IMR-90 (cell line): ENCODE data around the gene FOXN3. TPM values are rescaled to one million over a fixed set of nuclear protein-coding genes. Genes with fewer than 3 reads are reported as not detected.
A peak's percentile ranks its signal among the peaks of the same experiment; 100 is the strongest.

ENCODE experiments used
- ATAC-seq: fragments of 200-7000 bp; cut with Tn5 transposase; 2 replicates; pipeline ENCODE4 v1.9.1; 2020; ENCODE audit warnings: low read depth, mild to moderate bottlenecking, moderate library complexity
- BruUV-seq: library from RNA; stranded (reverse); fragments of 400-500 nt; replicated peaks from 2 replicates; lab custom pipeline; 2021; lab: Mats Ljungman, UMichigan
- CTCF ChIA-PET: fragments of 300-600 bp; formaldehyde crosslinking; extraction: SDS; loops from one replicate; lab custom pipeline; 2021; ENCODE audit warnings: antibody characterized with exemption; lab: Yijun Ruan, JAX
- POLR2A ChIA-PET: fragments of 300-600 bp; sonication (Branson Sonifier 250); formaldehyde crosslinking; loops from one replicate; lab custom pipeline; 2022; ENCODE audit warnings: antibody characterized with exemption; ENCODE audit not compliant: unreplicated experiment; lab: Charles Lee
- DNase-seq: peaks from one replicate; pipeline ENCODE4 v3.0.0; 2013
- H2AFZ ChIP-seq: replicated peaks from 2 replicates; pipeline ENCODE3; 2013; ENCODE audit warnings: low read length, mild to moderate bottlenecking; ENCODE audit not compliant: poor library complexity
- H2AK5ac ChIP-seq: 2 replicates; pipeline ENCODE4 v1.6.1; 2013; ENCODE audit warnings: low read depth, low read length, inconsistent platforms
- H2AK9ac ChIP-seq: replicated peaks from 2 replicates; pipeline ENCODE3; 2013; ENCODE audit warnings: mild to moderate bottlenecking, low read depth, low read length, moderate library complexity; ENCODE audit not compliant: poor library complexity
- H2BK120ac ChIP-seq: 2 replicates; pipeline ENCODE4 v1.6.1; 2013; ENCODE audit warnings: low read depth, low read length, inconsistent platforms
- H2BK15ac ChIP-seq: 3 replicates; pipeline ENCODE4 v1.6.1; 2013; ENCODE audit warnings: low read depth, low read length, inconsistent platforms
- H2BK20ac ChIP-seq: 2 replicates; pipeline ENCODE4 v1.6.1; 2013; ENCODE audit warnings: low read depth, mild to moderate bottlenecking, inconsistent platforms, low read length, moderate library complexity
- H2BK5ac ChIP-seq: 2 replicates; pipeline ENCODE4 v1.6.1; 2013; ENCODE audit warnings: mild to moderate bottlenecking, low read depth, low read length, inconsistent platforms; ENCODE audit not compliant: poor library complexity, severe bottlenecking
- H3K14ac ChIP-seq: replicated peaks from 2 replicates; pipeline ENCODE4 v1.6.1; 2013; ENCODE audit warnings: low read depth, low read length, inconsistent platforms
- H3K18ac ChIP-seq: 2 replicates; pipeline ENCODE4 v1.6.1; 2013; ENCODE audit warnings: low read depth, low read length, control low read depth
- H3K23ac ChIP-seq: 2 replicates; pipeline ENCODE4 v1.6.1; 2013; ENCODE audit warnings: low read depth, low read length, inconsistent platforms
- H3K27ac ChIP-seq: 2 replicates; pipeline ENCODE4 v1.5.1; 2013; ENCODE audit warnings: mild to moderate bottlenecking, control low read depth, low read length; ENCODE audit not compliant: insufficient read depth
- H3K27me3 ChIP-seq: 2 replicates; pipeline ENCODE4 v1.6.1; 2013; ENCODE audit warnings: low read length; ENCODE audit not compliant: control insufficient read depth, insufficient read depth
- H3K36me3 ChIP-seq: 2 replicates; pipeline ENCODE4 v1.6.1; 2013; ENCODE audit warnings: low read length, mixed read lengths; ENCODE audit not compliant: control insufficient read depth, insufficient read depth
- H3K4ac ChIP-seq: 2 replicates; pipeline ENCODE4 v1.6.1; 2013; ENCODE audit warnings: low read depth, low read length, inconsistent platforms
- H3K4me1 ChIP-seq: 2 replicates; pipeline ENCODE4 v1.6.1; 2013; ENCODE audit warnings: low read length, mixed read lengths; ENCODE audit not compliant: control insufficient read depth, insufficient read depth
- H3K4me2 ChIP-seq: 2 replicates; pipeline ENCODE4 v1.6.1; 2013; ENCODE audit warnings: low read depth, mild to moderate bottlenecking, control low read depth, low read length, moderate library complexity
- H3K4me3 ChIP-seq: 2 replicates; pipeline ENCODE4 v1.5.1; 2013; ENCODE audit warnings: low read depth, mild to moderate bottlenecking, control low read depth, low read length, moderate library complexity; ENCODE audit not compliant: insufficient read depth
- H3K56ac ChIP-seq: 2 replicates; pipeline ENCODE4 v1.6.1; 2013; ENCODE audit warnings: low read length, inconsistent platforms; ENCODE audit not compliant: insufficient read depth; ENCODE audit errors: extremely low read depth
- H3K79me1 ChIP-seq, 2 experiments: 2 replicates each; pipeline ENCODE4 v1.6.1; 2013; ENCODE audit warnings: low read length in 2 of 2, inconsistent platforms in 1 of 2, low read depth in 1 of 2
- H3K9ac ChIP-seq: 2 replicates; pipeline ENCODE4 v1.6.1; 2013; ENCODE audit warnings: low read depth, low read length, control low read depth
- H3K9me1 ChIP-seq: 2 replicates; pipeline ENCODE4 v1.6.1; 2013; ENCODE audit warnings: low read length, inconsistent platforms; ENCODE audit not compliant: insufficient read depth
- H3K9me3 ChIP-seq: 2 replicates; pipeline ENCODE4 v1.6.1; 2013; ENCODE audit warnings: low read length; ENCODE audit not compliant: control insufficient read depth, insufficient read depth
- H4K20me1 ChIP-seq: 2 replicates; pipeline ENCODE4 v1.6.1; 2013; ENCODE audit warnings: low read length, inconsistent platforms; ENCODE audit not compliant: insufficient read depth
- H4K5ac ChIP-seq: 2 replicates; pipeline ENCODE4 v1.6.1; 2013; ENCODE audit warnings: mild to moderate bottlenecking, low read depth, low read length, control low read depth
- H4K8ac ChIP-seq, 2 experiments: 2 replicates each; pipeline ENCODE4 v1.6.1; 2013; ENCODE audit warnings: low read depth in 2 of 2, low read length in 2 of 2, control low read depth in 1 of 2, inconsistent platforms in 1 of 2
- H4K91ac ChIP-seq: 2 replicates; pipeline ENCODE4 v1.6.1; 2013; ENCODE audit warnings: low read depth, low read length, inconsistent platforms; ENCODE audit not compliant: insufficient read depth
- CEBPB ChIP-seq: IDR thresholded peaks from 2 replicates; pipeline ENCODE4 v1.6.1; 2012; ENCODE audit warnings: low read depth, low read length, improper control_type of control experiment
- FOS ChIP-seq: fragments of 150-350 bp; IDR thresholded peaks from 2 replicates; pipeline ENCODE4 v1.6.1; 2016; ENCODE audit warnings: low read depth, low read length
- MXI1 ChIP-seq: IDR thresholded peaks from 2 replicates; pipeline ENCODE4 v1.6.1; 2012; ENCODE audit warnings: low read depth, mild to moderate bottlenecking, low read length, moderate library complexity, borderline replicate concordance
- NFE2L2 ChIP-seq: fragments of 150-350 bp; IDR thresholded peaks from 2 replicates; pipeline ENCODE4 v1.6.1; 2016; ENCODE audit warnings: low read depth, mild to moderate bottlenecking, low read length
- POLR2A ChIP-seq: IDR thresholded peaks from 2 replicates; pipeline ENCODE4 v1.6.1; 2012; ENCODE audit warnings: mild to moderate bottlenecking, low read depth, low read length
- USF2 ChIP-seq: fragments of 150-350 bp; IDR thresholded peaks from 2 replicates; pipeline ENCODE4 v1.6.1; 2017; ENCODE audit warnings: mild to moderate bottlenecking, antibody characterized with exemption, low read length, low read depth
- WGBS, 2 experiments: methylation state at CpG; one replicate each; pipeline versions ENCODE4 v1.1.5 to v1.1.7; 2013; ENCODE audit warnings: missing lambda C conversion rate in 2 of 2; ENCODE audit not compliant: insufficient read length in 1 of 2; ENCODE audit errors: extremely low coverage in 2 of 2; 5-methylcytosine and 5-hydroxymethylcytosine counted together
- dilution Hi-C: fragments of 300-500 bp; cut with HindIII; formaldehyde crosslinking; loops from one replicate; pipeline ENCODE4 v1.14.3; 2018; ENCODE audit warnings: low sequenced_read_pairs; ENCODE audit not compliant: unreplicated experiment
- in situ Hi-C: fragments of 300-500 bp; cut with MboI; formaldehyde crosslinking; loops from 3 replicates; pipeline ENCODE4 v1.14.3; 2019; ENCODE audit warnings: low sequenced_read_pairs, inconsistent platforms, mixed read lengths
- intact Hi-C: fragments of 100-400 bp; cut with micrococcal nuclease; formaldehyde crosslinking; loops from 2 replicates; pipeline ENCODE4 v1.10.0; 2022
- polyA plus RNA-seq, 3 experiments: library from polyadenylated mRNA; depleted of rRNA; stranded (reverse); fragments of >200 nt; gene quantifications; 2 replicates each; pipeline ENCODE4 v1.2.3, GENCODE V29; 2012; ENCODE audit warnings: low replicate concordance in 1 of 3
- total RNA-seq: library from RNA; depleted of rRNA; stranded (reverse); fragments of >200 nt; gene quantifications from 2 replicates; pipeline ENCODE4 v1.2.3, GENCODE V29; 2012
- TF ChIP-seq, protein P1 (sequence below): fragments of 150-350 bp; IDR thresholded peaks from 2 replicates; pipeline ENCODE4 v1.6.1; 2016; ENCODE audit warnings: low read depth, mild to moderate bottlenecking, low read length, moderate library complexity, borderline replicate concordance

The FOXN3 gene
- total and polyA plus RNA-seq, 2 of the 4 experiments (the other 2 are of a cell fraction), result 22.6 to 33.7 TPM

DNA sequence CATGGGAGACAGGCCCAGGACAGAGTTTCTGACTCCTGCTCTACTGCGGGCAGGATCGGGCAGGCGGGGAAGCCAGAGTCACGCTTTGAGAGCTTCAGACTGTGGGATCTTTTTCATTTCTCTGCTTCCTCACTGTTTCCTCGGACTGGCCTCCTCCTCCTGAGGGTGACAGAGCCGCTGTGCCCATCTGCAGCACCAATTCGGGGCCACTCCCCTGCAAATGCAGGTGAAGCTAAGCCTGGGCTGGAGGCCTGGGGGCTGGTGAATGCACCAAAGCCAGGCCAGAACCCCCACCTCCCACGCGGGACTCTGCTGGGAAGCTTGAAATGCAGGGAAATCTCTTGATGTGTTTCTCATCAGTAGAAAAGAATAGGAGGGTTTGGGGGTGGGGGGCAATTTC lies 77.5 kb downstream of the FOXN3 start:
- Histone ChIP-seq H2BK15ac (0 out of 3 replicates have a peak overlapping the region, but pooled peaks have one; percentile 26), H2AFZ (peak overlapping the region; percentile 52), H3K9ac (peak overlapping the region; percentile 12; the same call in 1 of the 2 replicates), H3K27me3 (no peaks in the 10 kb centered on the region), H3K27ac (peak overlapping the region; percentile 88), H2BK20ac (no peak overlapping the region; the same call in 1 of the 2 replicates), H3K23ac (0 out of 2 replicates have a peak overlapping the region, but pooled peaks have one; percentile 1), H4K8ac (peak overlapping the region; percentile 24 to 32; a peak in 1 of 4 replicates), H2AK5ac (peak overlapping the region; percentile 36), H2BK120ac (peak overlapping the region; percentile 29), H2AK9ac (peak overlapping the region; percentile 60), H3K9me3 (no peaks in the 10 kb centered on the region), H4K91ac (peak overlapping the region; percentile 72), H3K56ac (peak overlapping the region; percentile 16; the same call in 1 of the 2 replicates), H3K4me2 (peak overlapping the region; percentile 6; the same call in 1 of the 2 replicates), H3K9me1 (peaks cover 14% of the 10 kb centered on the region), H3K4me1 (peaks cover 23% of the 10 kb centered on the region), H4K5ac (no peak overlapping the region; the same call in 1 of the 2 replicates), H4K20me1 (peaks cover 2% of the 10 kb centered on the region), H3K4me3 (no peak overlapping the region), H3K79me1 (peaks cover 40 to 60% of the 10 kb centered on the region in 2 experiments), H3K4ac (peak overlapping the region; percentile 49), H3K14ac (peak overlapping the region; percentile 18; the same call in 1 of the 2 replicates), H3K18ac (peak overlapping the region; percentile 47), H3K36me3 (peaks cover 2% of the 10 kb centered on the region), H2BK5ac (peak overlapping the region; percentile 59)
- in situ Hi-C loops, result no loop called here
- ChIA-PET POLR2A (interaction anchor here (0.6 to 0.8 kb wide), 2 partner anchors 32 to 942 kb away, joined by 3 to 5 read pairs; no protein-coding TSS in a partner anchor), CTCF (interaction anchor here (0.8 kb wide), 1 partner anchor 9 kb away, joined by 3 read pairs; no protein-coding TSS in a partner anchor)
- intact Hi-C loops, result no loop called here
- ATAC-seq (no peak; the same call in 1 of the 2 replicates), DNase-seq (no peak)
- no TSS peak for BruUV-seq
- TF ChIP-seq USF2, result no peak
- no peak for TF ChIP-seq FOS
- no peak for TF ChIP-seq MXI1
- TF ChIP-seq CEBPB, result no peak
- no peak for TF ChIP-seq NFE2L2
- TF ChIP-seq, protein P1, sequence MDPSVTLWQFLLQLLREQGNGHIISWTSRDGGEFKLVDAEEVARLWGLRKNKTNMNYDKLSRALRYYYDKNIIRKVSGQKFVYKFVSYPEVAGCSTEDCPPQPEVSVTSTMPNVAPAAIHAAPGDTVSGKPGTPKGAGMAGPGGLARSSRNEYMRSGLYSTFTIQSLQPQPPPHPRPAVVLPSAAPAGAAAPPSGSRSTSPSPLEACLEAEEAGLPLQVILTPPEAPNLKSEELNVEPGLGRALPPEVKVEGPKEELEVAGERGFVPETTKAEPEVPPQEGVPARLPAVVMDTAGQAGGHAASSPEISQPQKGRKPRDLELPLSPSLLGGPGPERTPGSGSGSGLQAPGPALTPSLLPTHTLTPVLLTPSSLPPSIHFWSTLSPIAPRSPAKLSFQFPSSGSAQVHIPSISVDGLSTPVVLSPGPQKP, result no peak
- TF ChIP-seq POLR2A, result no peak
- WGBS, 2 experiments, result 100% methylated on average over 1 of the region's 9 CpGs; no CpG with 5 or more reads in 1 of the 2 experiments
- dilution Hi-C loops, result no loop called here
